Putamen (tissue), 1 donor: Measurements from ENCODE around the gene LMOD2.

ENCODE experiments used
- DNase-seq: peaks from one replicate; pipeline ENCODE4 v3.0.0-alpha.2; 2016; ENCODE audit warnings: low spot score

Gene LMOD2

DNA sequence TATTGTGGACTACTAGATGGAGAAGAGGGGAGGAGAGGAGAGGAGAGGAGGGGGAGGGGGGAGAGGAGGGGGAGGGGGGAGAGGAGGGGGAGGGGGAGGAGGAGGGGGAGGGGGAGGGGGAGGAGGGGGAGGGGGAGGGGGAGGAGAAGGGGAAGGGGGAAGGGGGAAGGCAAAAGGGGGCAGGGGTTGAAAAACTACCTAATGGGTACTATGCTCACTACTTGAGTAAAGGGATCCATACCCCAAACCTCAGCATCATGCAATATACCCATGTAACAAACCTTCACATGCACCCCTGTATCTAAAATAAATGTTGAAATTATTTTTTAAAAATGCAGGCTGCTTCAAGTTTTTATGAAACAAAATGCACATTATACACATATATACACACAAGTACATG is 15.1 kb upstream of the LMOD2 start:
- DNase-seq, result no peak

DNA sequence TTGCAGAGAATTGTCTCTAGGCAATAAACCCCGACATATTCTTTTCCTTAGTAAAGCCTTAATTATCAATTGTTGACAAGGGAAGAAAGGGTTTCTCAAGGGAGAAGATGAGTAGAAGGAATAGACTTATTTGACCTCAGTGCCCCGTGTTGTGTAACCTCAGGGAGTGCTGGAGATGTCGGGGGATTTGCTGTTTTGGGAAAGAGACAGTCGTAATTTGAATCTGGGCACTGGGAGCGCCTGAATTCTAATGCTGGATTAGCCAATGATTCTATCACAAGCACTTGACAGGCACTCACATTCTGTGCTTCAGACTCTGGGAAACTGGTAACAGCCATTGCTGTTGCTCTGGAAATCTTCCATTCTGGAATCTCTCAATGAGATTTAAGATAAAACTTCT is 13.8 kb upstream of the LMOD2 start:
- no peak for DNase-seq

DNA sequence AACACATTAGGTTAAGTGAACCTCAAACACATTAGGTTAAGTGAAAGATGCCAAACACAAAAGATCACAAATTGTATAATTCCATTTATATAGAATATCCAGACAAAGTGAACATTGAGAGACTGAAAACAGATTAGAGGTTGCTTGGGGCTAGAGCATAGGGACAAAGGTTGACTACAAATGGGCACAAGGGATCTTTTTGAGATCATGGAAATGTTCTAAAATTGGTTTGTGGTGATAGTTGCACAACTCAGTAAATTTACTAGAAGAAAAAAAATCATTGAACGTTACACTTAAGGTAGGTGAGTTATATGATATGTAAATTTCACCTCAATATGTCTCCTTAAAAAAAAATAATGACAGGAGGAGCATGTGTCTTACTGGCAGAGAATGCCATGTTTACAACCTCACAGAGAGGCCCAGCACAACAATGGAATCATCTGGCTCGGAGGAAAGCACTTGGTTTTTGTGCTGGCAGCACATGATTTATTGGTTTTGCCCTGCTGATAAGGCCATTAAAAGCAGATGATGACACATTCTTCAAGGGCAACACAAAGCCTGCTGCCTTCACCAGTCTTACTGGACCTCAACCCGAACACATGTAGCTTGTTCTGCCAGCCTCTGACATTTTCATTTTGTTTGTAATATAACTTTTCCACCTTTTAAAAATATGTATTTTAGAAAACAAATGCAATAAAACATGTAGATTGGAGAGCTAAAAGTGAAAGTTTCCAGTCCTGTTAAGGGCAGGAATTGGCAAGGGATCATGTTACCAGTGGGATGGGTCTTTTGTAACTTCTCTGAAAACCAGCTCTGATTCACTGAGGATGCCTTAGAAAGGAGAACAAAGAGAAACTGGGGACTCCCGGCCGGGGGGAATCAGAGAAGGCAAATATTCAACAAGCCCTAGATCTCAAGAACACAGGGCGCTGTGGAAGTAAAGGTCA is 11.9 kb upstream of the LMOD2 start:
- DNase-seq, result no peak

DNA sequence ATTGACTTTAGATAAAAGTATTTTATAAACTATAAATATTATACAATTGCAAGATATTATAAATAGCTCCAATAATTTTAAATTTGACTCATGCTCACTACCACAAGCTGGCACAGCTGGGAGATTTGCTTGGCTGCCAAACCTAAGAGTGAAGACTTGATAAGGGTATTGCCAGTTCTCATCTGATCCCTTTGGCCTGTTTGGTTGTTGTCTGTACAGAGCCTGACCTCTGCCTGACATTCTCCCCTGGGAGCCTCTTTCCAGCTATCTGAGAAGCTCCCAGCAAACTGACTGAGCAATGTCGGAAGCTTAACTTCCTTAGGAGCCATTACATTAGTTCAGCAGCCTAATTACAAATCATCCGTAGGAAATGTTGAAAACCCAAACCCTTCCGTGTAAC is 10.2 kb upstream of the LMOD2 start:
- DNase-seq, result no peak

DNA sequence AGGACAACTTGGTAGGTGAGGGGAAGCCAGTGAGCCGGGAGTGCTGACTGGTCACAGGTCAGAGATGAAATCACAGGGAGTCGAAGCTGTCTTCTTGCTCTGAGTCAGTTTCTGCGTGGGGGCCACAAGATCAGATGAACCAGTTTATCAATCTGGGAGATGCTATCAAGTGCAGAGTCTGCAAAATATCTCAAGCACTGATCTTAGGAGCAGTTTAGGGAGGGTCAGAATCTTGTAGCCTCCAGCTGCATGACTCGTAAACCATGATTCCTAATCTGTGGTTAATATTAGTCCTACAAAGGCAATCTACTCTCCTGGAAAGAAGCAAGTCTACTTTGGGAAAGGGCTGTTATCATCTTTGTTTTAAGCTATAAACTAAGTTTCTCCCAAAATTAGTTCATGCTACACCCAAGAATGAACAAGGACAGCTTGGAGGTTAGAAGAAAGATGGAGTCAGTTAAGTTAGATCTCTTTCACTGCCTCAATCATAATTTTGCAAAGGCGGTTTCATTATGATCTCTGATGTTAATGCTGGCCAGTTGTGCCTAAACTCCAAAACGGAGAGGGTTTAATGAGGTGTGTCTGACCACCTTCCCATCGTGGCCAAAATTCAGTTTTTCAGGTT is 8.4 kb upstream of the LMOD2 start:
- no peak for DNase-seq

DNA sequence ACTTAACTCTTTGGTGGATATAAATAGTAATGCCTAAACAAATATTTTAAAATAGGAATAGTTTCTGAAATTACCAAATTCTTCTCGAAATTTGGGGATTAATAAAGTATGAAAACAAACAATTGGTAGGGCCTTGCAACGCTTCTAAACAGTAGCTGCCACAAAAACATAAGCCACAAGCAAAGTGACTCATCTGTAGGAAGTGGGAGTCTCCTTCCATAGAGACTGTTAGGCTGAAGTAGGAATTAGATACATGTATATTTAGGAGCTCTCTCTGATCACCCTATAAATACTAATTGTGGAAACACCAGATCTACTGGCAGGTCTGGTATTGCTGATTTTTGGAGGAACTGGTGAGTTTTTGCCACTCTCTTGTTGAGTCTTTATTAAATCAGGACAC is 5.7 kb upstream of the LMOD2 start:
- no peak for DNase-seq

DNA sequence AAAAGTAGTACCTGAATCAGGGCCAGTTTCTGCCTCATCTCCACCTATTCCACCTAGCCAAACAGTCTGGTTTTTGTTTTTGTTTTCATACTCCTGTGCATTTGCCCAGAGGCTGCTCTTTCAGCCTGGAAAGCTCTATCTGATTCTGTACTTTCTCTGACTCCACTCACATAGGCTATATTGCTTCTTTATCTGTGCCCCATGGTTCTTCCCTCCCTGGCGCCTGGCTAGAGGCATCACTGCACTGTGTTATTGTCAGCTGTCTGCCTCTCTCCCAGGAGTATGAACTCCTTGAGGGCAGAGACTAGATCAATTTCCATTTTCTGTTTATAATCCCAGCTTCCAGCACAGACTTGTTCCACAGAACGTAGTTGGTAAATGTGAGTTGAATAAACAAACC is 5.1 kb upstream of the LMOD2 start:
- DNase-seq, result no peak

DNA sequence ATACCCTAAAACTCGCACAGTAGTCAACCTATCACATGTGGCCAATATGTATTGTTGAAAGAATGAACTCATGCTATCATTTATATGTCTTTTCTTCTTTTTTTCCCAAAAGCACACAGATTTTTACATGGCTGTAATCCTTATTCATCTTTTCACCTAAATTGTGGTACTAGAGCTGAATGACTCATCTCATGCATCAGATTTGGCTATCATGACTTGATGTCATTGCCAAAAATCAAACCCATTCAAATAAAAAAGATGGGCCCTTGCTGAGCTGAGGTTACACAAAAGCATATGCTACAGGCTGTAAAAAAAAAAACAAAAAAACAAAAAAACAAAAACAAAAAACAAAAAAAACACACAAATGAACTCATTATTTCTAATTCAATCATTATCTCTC is 3.3 kb upstream of the LMOD2 start:
- DNase-seq, result no peak

DNA sequence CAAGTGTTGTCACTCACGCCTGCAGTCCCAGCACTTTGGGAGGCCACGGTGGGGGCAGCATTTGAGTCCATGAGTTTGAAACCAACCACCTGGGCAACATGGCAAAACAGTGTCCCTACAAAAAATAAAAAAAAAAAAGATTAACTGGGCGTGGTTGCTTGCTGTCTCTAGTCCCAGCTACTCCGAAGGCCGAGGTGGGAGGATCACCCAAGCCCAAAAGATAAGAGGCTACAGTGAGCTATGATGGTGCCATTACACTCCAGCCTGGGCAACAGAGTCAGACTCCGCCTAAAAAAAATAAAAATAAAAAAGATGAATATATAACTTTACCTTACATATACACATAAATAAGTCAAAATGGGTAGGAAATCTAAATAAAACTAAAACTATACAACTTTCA is 2.5 kb upstream of the LMOD2 start:
- DNase-seq, result no peak

DNA sequence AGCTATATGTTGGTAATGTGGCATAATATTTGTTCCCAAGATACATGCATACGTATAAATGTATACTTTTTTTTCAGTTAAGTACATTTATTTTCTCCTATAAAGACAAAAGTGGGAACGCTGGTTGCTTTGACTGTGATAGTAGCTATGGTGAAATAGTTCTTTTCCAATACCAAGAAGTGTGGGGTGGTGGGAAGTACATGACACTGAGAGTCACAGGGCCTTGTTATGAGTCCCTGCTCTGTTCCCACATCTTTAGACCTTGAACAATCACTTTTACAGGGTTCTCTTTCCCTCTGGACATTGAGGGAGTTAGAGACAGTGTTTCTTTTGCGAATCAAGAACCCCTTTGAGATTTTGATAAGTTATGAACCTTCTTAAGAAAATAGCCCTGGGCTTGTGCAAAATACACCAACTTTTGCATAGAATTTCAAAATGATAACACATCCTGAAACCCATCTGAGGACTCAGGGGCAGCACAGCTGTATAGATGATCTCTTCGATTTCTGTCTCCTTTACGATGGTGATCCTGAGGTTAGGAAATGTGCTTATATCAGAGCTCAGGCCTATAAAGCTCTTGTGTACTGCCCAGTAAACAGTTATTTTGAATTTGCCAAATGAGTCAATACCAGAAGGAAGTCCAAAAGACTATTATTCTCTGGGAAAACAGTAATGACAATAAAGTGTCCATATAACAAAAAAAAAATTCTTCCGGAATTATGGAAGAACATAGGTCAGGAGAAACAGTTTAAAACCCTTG is 1.1 kb downstream of the LMOD2 start:
- DNase-seq, result no peak

DNA sequence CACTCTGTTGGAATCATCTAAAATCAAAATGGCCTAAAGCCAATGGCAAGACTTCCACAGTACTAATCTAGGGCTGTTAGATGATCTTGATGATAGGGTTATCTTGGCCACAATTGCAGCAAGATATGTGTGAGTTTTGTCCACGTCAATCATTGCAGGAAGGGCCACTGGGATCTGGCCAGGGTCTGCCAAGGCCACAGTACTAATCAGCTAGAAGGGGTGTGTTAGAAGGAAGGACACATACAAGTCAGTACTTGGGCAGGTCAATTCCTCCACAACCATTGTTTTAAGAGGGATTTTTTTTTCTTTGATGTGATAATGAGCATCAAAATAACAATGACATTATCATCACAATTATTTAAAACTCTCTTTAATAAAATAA is 1.6 kb downstream of the LMOD2 start:
- DNase-seq, result no peak

DNA sequence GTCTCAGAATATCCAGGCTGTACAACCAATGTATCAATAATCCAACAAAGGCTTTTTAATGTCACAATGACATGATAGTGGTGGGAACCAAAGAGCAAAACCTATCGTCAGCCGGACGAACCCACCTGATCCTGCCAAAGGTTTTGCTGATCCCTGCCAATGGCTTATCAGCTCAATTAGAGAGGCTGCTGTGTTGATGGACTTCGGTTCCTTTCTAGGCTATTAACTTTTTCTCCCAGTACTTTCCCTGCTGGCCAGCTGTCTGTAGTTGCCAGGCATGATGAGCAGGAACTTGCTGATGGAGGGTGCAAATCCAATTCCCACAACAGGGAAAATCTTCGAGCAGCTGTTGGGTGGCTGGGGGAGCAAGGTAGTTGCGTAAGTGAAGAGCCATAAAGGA is 2.4 kb downstream of the LMOD2 start:
- no peak for DNase-seq

DNA sequence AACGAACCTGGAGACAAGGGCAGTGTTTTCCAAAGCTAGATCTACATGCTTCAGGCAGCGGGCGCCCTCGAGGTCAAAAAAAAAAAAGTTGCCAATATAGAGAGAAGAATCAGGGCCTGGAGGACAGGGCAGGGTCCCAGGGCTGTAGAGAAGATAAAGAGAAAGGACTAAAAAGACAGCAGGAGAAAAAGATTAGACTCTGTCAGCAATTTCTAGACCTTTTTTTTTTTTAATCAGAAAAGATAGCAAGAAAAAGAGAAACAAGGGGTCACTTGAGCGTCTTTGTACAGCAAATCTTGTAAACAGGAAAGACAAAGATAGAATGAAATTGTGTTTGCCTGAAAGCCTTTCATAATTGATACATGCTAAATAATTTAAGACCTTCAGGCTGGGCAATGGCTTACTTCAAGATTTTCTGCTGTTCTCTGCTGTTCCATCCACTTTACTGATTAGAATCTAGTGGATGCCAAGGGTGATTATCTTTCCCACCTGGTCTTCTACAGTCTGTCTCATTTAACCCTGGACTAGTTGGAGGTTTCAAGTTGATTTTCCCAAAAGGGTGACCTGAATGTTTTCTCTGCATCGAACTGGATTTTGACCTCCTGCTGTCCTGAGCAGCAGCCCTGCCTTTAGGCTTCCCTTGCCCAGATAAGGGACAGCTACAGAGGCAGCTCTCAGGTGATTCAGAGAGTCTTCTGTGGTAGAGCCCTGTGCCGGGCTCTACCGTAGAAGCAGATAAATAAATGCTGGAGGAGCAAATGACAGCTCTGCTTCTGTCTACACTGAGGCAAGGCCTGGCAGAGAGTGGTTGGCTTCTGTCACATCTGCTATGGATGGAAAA is 5.1 kb downstream of the LMOD2 start:
- no peak for DNase-seq

DNA sequence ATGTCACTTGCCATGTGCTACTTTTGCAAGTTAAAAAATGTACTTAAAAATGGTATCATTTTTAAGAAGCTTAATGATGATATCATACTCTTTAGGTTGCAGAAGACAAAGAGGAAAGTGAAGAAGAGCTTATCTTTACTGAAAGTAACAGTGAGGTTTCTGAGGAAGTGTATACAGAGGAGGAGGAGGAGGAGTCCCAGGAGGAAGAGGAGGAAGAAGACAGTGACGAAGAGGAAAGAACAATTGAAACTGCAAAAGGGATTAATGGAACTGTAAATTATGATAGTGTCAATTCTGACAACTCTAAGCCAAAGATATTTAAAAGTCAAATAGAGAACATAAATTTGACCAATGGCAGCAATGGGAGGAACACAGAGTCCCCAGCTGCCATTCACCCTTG is 6.1 kb downstream of the LMOD2 start:
- no peak for DNase-seq

DNA sequence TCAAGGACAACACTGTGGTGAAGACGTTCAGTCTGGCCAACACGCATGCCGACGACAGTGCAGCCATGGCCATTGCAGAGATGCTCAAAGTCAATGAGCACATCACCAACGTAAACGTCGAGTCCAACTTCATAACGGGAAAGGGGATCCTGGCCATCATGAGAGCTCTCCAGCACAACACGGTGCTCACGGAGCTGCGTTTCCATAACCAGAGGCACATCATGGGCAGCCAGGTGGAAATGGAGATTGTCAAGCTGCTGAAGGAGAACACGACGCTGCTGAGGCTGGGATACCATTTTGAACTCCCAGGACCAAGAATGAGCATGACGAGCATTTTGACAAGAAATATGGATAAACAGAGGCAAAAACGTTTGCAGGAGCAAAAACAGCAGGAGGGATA is 6.6 kb downstream of the LMOD2 start:
- no peak for DNase-seq

DNA sequence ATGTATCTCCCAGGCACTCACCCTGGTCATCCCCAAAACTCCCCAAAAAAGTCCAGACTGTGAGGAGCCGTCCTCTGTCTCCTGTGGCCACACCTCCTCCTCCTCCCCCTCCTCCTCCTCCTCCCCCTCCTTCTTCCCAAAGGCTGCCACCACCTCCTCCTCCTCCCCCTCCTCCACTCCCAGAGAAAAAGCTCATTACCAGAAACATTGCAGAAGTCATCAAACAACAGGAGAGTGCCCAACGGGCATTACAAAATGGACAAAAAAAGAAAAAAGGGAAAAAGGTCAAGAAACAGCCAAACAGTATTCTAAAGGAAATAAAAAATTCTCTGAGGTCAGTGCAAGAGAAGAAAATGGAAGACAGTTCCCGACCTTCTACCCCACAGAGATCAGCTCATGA is 7.1 kb downstream of the LMOD2 start:
- no peak for DNase-seq

DNA sequence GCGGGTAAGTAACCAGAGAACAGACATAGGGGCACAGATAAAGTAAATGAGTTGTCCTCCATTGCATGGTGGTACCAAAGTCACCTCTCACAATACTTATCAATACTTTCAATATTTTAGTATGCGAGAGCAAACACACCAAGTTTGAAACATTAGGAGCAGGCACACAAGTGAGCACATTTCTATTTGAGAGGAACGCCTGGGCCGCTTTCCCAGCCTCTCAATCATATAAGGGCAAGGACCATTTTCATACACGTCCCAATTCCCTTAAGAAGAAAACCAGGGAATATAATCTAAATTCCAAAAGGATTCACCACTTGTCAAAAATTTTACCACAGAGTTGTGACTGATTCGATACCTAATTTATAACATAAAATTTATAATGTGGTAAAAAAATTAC is 7.5 kb downstream of the LMOD2 start:
- DNase-seq, result no peak

DNA sequence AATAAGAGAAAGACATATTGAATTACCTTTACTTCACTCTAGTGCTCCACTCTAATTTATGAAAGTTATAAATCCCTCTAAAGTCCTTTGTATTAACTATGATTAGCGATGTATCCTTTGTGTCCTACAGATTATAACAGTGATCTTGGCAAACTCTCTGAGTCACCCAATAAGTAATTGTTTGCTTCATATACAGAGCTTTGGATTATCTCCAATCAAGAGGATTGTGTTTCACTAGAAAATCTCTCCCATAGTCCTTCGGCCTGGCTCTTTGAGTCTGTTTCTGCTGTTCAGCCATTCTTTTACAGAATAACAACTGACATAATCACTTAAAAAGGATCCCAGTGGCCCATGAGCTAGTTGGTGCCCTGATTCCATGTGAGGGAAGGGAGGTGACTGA is 9.5 kb downstream of the LMOD2 start:
- DNase-seq, result no peak

DNA sequence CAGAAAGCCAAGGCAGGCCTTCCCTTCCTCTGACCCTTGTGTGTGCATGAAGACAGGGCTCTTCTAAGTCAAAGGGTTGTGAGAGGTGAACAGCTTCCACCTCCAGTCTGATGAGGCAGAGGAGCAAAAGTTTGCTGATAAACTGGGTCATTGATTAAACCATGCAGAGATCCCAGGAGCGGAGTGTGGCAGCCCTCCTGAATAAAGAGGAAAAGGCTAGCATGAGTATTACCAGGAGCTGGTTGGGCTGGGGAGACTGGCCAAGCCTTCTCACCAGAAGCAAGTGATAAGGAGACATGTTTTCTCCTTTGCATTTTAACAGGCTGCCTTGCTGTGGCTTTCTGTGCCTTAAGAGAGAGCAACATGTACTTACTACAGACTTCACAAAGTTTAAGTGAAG is 10.2 kb downstream of the LMOD2 start:
- no peak for DNase-seq

DNA sequence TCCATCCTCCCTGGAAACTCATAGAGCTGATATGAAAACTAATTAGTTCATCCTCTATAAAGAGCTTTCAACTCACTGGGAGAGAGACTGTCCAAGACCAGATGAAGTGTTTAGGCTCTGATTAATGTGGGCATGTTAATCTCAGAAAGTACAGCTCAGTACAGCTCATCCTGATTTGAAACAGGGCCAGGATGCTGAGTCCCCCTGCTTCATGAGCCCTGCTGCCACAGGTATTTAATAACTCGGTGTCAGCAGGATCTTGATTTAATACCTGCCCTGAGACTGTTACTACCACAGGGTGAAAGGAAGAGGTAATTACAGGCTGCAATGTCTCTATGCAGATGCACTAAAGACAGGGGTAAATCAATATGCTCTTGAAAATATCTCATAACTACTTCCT is 10.8 kb downstream of the LMOD2 start:
- DNase-seq, result no peak

DNA sequence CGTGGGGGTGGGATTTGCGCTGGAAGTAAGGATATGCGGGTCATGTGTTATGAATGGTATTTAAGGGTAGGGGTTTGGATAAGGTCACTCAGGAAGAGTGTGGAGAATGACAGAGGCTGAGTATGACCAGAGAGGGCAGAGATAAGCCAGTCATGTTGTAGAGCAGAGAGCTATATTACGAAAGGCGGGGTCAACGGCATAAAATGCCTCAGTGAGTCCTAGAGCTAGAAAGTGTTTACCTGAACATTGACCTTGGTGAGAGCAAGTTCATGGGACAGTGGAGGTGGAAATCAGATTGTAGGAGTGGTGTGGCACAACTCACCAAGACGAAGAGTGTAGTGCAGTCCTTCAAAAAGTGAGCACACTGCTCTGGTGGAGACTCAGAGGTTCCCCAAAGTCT is 13.8 kb downstream of the LMOD2 start:
- DNase-seq, result no peak

DNA sequence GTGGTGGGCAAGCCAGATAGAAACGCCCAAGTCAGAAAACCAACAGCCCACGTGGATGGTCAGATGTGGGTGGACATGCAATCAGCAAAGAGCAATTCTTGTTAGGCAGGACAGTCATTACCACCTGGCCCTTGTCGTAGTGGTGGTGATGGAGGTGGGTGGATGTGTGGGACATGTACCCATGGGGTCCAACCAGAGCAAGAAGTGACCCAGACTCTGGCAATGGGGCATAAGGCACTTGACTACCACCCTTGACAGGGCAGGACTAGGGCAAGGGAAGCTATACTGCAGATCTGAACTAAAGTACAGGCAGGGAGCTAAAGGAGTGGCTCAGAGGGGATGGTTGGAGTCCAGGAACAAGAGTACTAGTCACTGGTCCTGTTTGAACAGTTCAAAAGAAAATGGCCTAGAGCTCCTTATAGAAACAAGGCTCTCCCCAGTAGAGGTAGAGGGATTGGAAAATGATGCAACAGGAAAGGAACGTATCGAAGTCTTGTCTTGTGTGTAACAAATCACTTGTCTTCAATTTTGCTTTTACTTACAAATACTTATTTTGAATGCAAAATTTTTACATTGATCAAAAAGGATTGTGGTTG is 17.6 kb downstream of the LMOD2 start:
- DNase-seq, result no peak
